DND-41 (cell line): ENCODE data around the gene RPL41.

Experiments used
- EZH2 ChIP-seq: IDR thresholded peaks from 3 replicates; pipeline ENCODE4 v1.6.1; 2012; ENCODE audit warnings: borderline replicate concordance, low read depth, mild to moderate bottlenecking, moderate library complexity, low read length, inconsistent platforms; ENCODE audit not compliant: severe bottlenecking
- TF ChIP-seq, protein P1 (sequence below): IDR thresholded peaks from 2 replicates; pipeline ENCODE4 v1.5.1; 2012; ENCODE audit warnings: borderline replicate concordance, low read length, moderate library complexity, mild to moderate bottlenecking; ENCODE audit not compliant: poor library complexity, severe bottlenecking; ENCODE audit errors: extremely low read depth

DNA sequence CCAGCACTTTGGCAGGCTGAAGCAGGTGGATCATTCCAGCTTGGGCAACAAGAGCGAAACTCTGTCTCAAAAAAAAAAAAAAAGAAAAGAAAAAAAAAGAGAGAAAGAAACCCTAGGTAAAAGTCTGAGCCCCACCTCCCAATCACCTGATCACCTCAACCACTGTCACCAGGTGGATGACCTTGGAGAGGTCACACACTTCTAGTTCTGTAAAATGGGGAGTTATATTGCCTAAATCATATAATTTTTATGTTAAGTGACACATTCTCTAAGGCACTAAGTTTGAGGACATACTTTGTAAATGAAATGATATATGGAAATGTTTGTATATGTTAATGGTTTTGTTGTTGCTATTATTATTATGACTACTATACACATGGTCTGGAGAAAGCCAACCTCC is 38.0 kb upstream of the RPL41 start:
- TF ChIP-seq, protein P1, sequence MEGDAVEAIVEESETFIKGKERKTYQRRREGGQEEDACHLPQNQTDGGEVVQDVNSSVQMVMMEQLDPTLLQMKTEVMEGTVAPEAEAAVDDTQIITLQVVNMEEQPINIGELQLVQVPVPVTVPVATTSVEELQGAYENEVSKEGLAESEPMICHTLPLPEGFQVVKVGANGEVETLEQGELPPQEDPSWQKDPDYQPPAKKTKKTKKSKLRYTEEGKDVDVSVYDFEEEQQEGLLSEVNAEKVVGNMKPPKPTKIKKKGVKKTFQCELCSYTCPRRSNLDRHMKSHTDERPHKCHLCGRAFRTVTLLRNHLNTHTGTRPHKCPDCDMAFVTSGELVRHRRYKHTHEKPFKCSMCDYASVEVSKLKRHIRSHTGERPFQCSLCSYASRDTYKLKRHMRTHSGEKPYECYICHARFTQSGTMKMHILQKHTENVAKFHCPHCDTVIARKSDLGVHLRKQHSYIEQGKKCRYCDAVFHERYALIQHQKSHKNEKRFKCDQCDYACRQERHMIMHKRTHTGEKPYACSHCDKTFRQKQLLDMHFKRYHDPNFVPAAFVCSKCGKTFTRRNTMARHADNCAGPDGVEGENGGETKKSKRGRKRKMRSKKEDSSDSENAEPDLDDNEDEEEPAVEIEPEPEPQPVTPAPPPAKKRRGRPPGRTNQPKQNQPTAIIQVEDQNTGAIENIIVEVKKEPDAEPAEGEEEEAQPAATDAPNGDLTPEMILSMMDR = no peak
- no peak for TF ChIP-seq EZH2
